MCF 10A (cell line): ENCODE measurements around the gene INTS3. TPM values are rescaled to one million over a fixed set of nuclear protein-coding genes. Genes with fewer than 3 reads are reported as not detected.

ENCODE experiments used
- BruUV-seq: library from RNA; stranded (reverse); fragments of 400-500 nt; replicated peaks from 2 replicates; lab custom pipeline; 2021; lab: Mats Ljungman, UMichigan
- CTCF ChIA-PET: fragments of 300-600 bp; sonication (Branson Sonifier 250); formaldehyde crosslinking; extraction: SDS; loops from one replicate; lab custom pipeline; 2021; ENCODE audit warnings: antibody characterized with exemption, inconsistent platforms; lab: Yijun Ruan, JAX
- POLR2A ChIA-PET: fragments of 300-600, 350-650 bp; sonication (Branson Sonifier 250); formaldehyde crosslinking; extraction: SDS; loops from one replicate; lab custom pipeline; 2020; ENCODE audit warnings: antibody characterized with exemption, inconsistent platforms; lab: Yijun Ruan, JAX
- DNase-seq: peaks from one replicate; pipeline ENCODE4 v3.0.0-alpha.2; 2018; ENCODE audit not compliant: unreplicated experiment
- H3K27ac Mint-ChIP-seq: one replicate; pipeline ENCODE4 v1.8.0; 2022; ENCODE audit warnings: mild to moderate bottlenecking, low read depth, mixed read lengths; ENCODE audit not compliant: unreplicated experiment
- H3K27me3 Mint-ChIP-seq: one replicate; pipeline ENCODE4 v1.8.0; 2022; ENCODE audit warnings: mixed read lengths; ENCODE audit not compliant: insufficient read depth, unreplicated experiment
- H3K36me3 Mint-ChIP-seq: one replicate; pipeline ENCODE4 v1.8.0; 2022; ENCODE audit warnings: mild to moderate bottlenecking, moderate library complexity, mixed read lengths; ENCODE audit not compliant: insufficient read depth, unreplicated experiment
- H3K4me1 Mint-ChIP-seq: one replicate; pipeline ENCODE4 v1.8.0; 2022; ENCODE audit warnings: mixed read lengths; ENCODE audit not compliant: insufficient read depth, unreplicated experiment
- H3K4me3 Mint-ChIP-seq: one replicate; pipeline ENCODE4 v1.8.0; 2022; ENCODE audit warnings: mild to moderate bottlenecking, moderate library complexity, mixed read lengths; ENCODE audit not compliant: unreplicated experiment
- H3K9me3 Mint-ChIP-seq: one replicate; pipeline ENCODE4 v1.8.0; 2022; ENCODE audit warnings: mixed read lengths; ENCODE audit not compliant: unreplicated experiment
- CTCF ChIP-seq: fragments of 200-600 bp; IDR thresholded peaks from one replicate; pipeline ENCODE4 v1.8.0; 2022; ENCODE audit warnings: antibody characterized with exemption, mild to moderate bottlenecking; ENCODE audit not compliant: unreplicated experiment
- intact Hi-C: fragments of 100-400 bp; cut with micrococcal nuclease; formaldehyde crosslinking; loops from 2 replicates; pipeline ENCODE4 v1.14.1; 2022
- total RNA-seq: library from RNA; stranded (reverse); gene quantifications from 2 replicates; pipeline ENCODE4 v1.2.3, GENCODE V29; 2022

Gene INTS3
- total RNA-seq, 1 experiment from 2014 or later: 68.7 TPM

GRCh38 chr1:153688736-153689328 is 39.0 kb upstream of the INTS3 start:
- POLR2A ChIA-PET: interaction anchor here (0.6 to 0.9 kb wide), 3 partner anchors 14 to 35 kb away, joined by 3 read pairs; no protein-coding TSS in a partner anchor
- peaks cover 14% of the 10 kb centered on the region for H3K27me3 Mint-ChIP-seq
- intact Hi-C loops: no loop called here
- no peak overlapping the region for H3K4me3 Mint-ChIP-seq
- peaks cover 5% of the 10 kb centered on the region for H3K4me1 Mint-ChIP-seq
- H3K27ac Mint-ChIP-seq: no peak overlapping the region
- no peaks in the 10 kb centered on the region for H3K36me3 Mint-ChIP-seq
- no TSS peak for BruUV-seq
- TF ChIP-seq CTCF: no peak
- CTCF ChIA-PET: interaction anchor here (0.6 to 2.8 kb wide), 5 partner anchors 10 to 178 kb away, joined by 3 to 13 read pairs (median 4); partner anchors contain the start of genes INTS3, NPR1 and SLC27A3
- H3K9me3 Mint-ChIP-seq: no peaks in the 10 kb centered on the region
- DNase-seq: no peak

DNA sequence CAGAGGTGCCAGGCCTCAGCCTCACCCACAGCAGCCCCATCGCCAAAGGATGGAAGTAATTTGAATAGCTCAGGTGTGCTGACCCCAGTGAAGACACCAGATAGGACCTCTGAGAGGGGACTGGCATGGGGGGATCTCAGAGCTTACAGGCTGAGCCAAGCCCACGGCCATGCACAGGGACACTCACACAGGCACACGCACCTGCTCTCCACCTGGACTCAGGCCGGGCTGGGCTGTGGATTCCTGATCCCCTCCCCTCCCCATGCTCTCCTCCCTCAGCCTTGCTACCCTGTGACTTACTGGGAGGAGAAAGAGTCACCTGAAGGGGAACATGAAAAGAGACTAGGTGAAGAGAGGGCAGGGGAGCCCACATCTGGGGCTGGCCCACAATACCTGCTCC is 34.4 kb upstream of the INTS3 start:
- Mint-ChIP-seq H3K27me3 (no peaks in the 10 kb centered on the region), H3K9me3 (no peaks in the 10 kb centered on the region), H3K4me3 (no peak overlapping the region), H3K4me1 (peaks cover 11% of the 10 kb centered on the region), H3K27ac (no peak overlapping the region), H3K36me3 (no peaks in the 10 kb centered on the region)
- intact Hi-C loops: no loop called here
- no peak for DNase-seq
- no TSS peak for BruUV-seq
- CTCF ChIA-PET: no interaction called here
- POLR2A ChIA-PET: interaction anchor here (0.6 kb wide), 1 partner anchor 226 kb away, joined by 3 read pairs; no protein-coding TSS in a partner anchor
- no peak for TF ChIP-seq CTCF

DNA sequence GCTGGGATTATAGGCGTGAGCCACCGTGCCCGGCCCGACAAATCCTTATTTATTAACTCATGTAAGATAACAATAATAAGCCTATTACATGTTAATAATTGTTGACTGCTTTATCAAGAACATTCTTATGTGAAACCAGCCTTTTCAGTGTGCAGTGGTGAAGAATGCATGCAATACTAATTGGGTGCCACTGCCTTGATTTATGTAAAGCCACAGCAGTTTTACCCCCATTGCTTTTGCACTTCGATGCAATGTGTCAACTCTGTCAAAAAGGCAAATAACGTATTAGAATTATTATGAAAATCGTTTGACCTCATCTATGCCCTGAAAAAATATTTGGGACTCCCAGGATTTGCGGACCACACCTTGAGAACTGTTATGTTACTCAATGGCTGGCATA is 31.1 kb upstream of the INTS3 start:
- no peak for TF ChIP-seq CTCF
- Mint-ChIP-seq H3K9me3 (no peaks in the 10 kb centered on the region), H3K4me1 (peaks cover 17% of the 10 kb centered on the region), H3K4me3 (no peak overlapping the region), H3K27me3 (no peaks in the 10 kb centered on the region), H3K36me3 (no peaks in the 10 kb centered on the region), H3K27ac (no peak overlapping the region)
- intact Hi-C loops: no loop called here
- BruUV-seq: no TSS peak
- ChIA-PET POLR2A (interaction anchor here (0.6 to 2.8 kb wide), 5 partner anchors 12 to 1340 kb away, joined by 4 to 11 read pairs (median 5); partner anchors contain the start of gene INTS3), CTCF (interaction anchor here (0.6 to 1.3 kb wide), 3 partner anchors 12 to 187 kb away, joined by 4 to 8 read pairs (median 6); partner anchors contain the start of gene NPR1)
- DNase-seq: no peak

DNA sequence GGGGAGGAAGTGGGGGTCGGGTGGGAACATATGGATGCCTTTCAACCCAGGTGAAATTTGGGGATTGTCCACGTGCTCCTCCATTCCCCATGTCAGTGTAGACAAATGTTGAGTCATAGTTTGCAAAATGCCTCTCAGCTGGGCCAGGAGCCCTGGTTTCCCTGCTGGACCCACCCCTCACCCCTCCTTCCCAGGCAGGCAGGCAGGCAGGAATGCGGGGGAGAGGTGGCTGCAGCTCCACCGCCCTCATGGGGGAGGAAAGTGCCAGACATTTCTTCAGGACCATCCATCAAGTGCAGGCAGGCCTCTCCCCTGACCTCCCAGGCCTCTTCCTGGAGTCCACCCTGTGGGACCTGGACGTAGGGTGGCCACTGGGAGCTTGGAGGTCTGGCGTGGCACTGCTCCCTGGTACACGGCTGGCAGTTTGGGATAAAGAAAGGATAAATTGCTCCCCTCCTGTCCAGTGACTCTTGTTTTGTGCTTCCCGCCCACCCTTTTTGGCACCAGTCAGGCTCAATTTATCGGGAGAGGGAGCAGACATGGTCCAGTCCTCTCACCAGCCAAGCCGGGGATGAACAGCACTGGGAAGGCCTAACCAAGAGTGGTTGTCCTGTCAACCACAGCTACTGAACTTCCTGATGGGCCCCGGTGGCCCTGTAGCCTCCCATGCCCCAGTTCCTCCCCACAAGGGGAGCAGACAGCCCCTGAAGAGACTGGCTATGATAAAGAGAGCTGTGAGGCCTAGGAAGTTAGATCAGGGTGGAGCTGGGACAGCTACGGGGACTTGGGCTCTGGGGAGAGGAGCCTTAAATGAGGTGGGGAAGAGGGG is 30.4 kb upstream of the INTS3 start:
- no TSS peak for BruUV-seq
- DNase-seq: peak; percentile 80
- no peaks in the 10 kb centered on the region for H3K36me3 Mint-ChIP-seq
- peak overlapping the region; percentile 29 for H3K27ac Mint-ChIP-seq
- H3K4me3 Mint-ChIP-seq: no peak overlapping the region
- peaks cover 17% of the 10 kb centered on the region for H3K4me1 Mint-ChIP-seq
- ChIA-PET CTCF (interaction anchor here (0.6 to 1.5 kb wide), 4 partner anchors 12 to 186 kb away, joined by 3 to 8 read pairs (median 5); partner anchors contain the start of gene NPR1), POLR2A (interaction anchor here (0.6 to 2.8 kb wide), 5 partner anchors 11 to 50 kb away, joined by 3 to 11 read pairs (median 5); partner anchors contain the start of gene INTS3)
- H3K27me3 Mint-ChIP-seq: no peaks in the 10 kb centered on the region
- intact Hi-C loops: no loop called here
- no peak for TF ChIP-seq CTCF
- H3K9me3 Mint-ChIP-seq: no peaks in the 10 kb centered on the region
